ENCODE results near the gene ICE2. TPM values are rescaled to one million over a fixed set of nuclear protein-coding genes. Genes with fewer than 3 reads are reported as not detected.

ICE2 gene
- total RNA-seq, 4 donors from 2014 or later: 22.2 to 36.4 (median 26.2) TPM

- DNase-seq (ENCODE audit: low spot score): no peak
- ATAC-seq (ENCODE audit: low FRiP score): no peak
- no peak for TF ChIP-seq CTCF (IDR thresholded peaks at IDR 0.05)
Observed at GRCh38 chr15:60438646-60439045, 40.3 kb downstream of the ICE2 start.

DNA sequence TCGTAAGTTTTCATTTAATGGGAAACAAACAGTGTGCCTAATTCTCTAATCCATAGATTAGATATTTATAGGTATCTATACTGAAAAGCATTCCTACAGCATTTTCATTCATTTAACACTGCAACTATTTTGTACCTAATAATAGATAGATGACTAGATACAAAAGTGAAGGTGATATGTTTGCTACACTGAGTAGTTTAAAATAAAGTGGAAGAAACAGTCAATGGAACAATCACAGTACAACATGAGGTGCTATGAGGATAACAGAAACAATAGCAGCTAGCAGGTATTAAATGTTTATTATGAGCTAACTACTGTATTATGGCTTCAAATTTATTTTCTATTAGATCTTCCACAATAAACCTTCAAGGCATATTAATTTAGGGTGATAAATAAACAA is 50.0 kb downstream of the ICE2 start:
- DNase-seq (ENCODE audit: low spot score): no peak
- ATAC-seq (ENCODE audit: low FRiP score): no peak
- no peak for TF ChIP-seq CTCF (IDR thresholded peaks at IDR 0.05)

GRCh38 chr15:60426870-60427508 is 52.0 kb downstream of the ICE2 start:
- DNase-seq (ENCODE audit: low spot score): no peak
- no peak for TF ChIP-seq CTCF (IDR thresholded peaks at IDR 0.05)
- peak; percentile 90 for ATAC-seq (ENCODE audit: low FRiP score)

GRCh38 chr15:60425461-60425860 is 53.5 kb downstream of the ICE2 start:
- DNase-seq (ENCODE audit: low spot score): no peak
- no peak for ATAC-seq (ENCODE audit: low FRiP score)
- TF ChIP-seq CTCF (IDR thresholded peaks at IDR 0.05): no peak

- ATAC-seq (ENCODE audit: low FRiP score) (no peak), DNase-seq (ENCODE audit: low spot score) (no peak)
- no peak for TF ChIP-seq CTCF (IDR thresholded peaks at IDR 0.05)
Observed at GRCh38 chr15:60424006-60424405, 54.9 kb downstream of the ICE2 start.

DNA sequence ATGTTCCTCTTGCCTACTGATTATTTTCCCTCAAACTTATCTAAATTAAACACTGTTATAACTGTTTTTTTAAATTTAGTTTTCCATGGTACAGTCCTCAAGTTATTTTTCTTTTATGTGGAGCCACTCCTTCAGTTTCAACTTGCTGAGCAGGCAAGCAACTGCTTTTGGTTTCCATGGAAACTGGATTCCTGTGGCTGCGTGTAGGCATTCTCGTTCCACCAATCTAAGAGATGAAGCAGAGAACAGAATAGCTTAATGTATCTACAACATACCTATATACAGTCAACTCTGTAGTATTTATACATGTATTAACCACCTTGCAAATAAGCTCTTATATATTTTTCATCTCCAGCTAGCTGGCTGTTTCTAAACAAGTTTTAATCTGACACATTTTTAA is 55.4 kb downstream of the ICE2 start:
- TF ChIP-seq CTCF (IDR thresholded peaks at IDR 0.05): no peak
- no peak for ATAC-seq (ENCODE audit: low FRiP score)
- no peak for DNase-seq (ENCODE audit: low spot score)

GRCh38 chr15:60421544-60421943 is 57.4 kb downstream of the ICE2 start:
- no peak for TF ChIP-seq CTCF (IDR thresholded peaks at IDR 0.05)
- ATAC-seq (ENCODE audit: low FRiP score) (no peak), DNase-seq (ENCODE audit: low spot score) (no peak)
